RWPE2 (cell line): ENCODE measurements around the gene AMTN.
A peak's percentile ranks its signal among the peaks of the same experiment; 100 is the strongest.
"Not testable (repeated sequence)": the region's sequence is repeated elsewhere in the genome, so short reads cannot be mapped to it uniquely, and the experiment has no call there.

Source experiments
- ATAC-seq: fragments of 200-7000 bp; cut with Tn5 transposase; 3 replicates; pipeline ENCODE4 v1.9.1; 2021; ENCODE audit warnings: low read depth
- DNase-seq: peaks from one replicate; pipeline ENCODE4 v3.0.0-alpha.2; 2020; ENCODE audit warnings: low spot score
- H3K27ac ChIP-seq: fragments of 450-650 bp; 2 replicates; pipeline ENCODE4 v1.5.1; 2017; ENCODE audit warnings: mild to moderate bottlenecking; ENCODE audit not compliant: poor library complexity, severe bottlenecking
- H3K27me3 ChIP-seq: fragments of 250-450 bp; sonication (Bioruptor Pico); 2 replicates; pipeline ENCODE4 v1.5.1; 2021; ENCODE audit warnings: mild to moderate bottlenecking, moderate library complexity; ENCODE audit not compliant: insufficient read depth, poor library complexity, severe bottlenecking
- H3K36me3 ChIP-seq: fragments of 250-450 bp; sonication (Bioruptor Pico); 2 replicates; pipeline ENCODE4 v1.5.1; 2020; ENCODE audit warnings: low read depth, mild to moderate bottlenecking, moderate library complexity
- H3K4me1 ChIP-seq: fragments of 250-450 bp; sonication (Bioruptor Pico); 2 replicates; pipeline ENCODE4 v1.5.1; 2021; ENCODE audit warnings: mild to moderate bottlenecking, moderate library complexity; ENCODE audit not compliant: insufficient read depth, poor library complexity, severe bottlenecking
- H3K4me3 ChIP-seq: fragments of 250-450 bp; sonication (Bioruptor Pico); 2 replicates; pipeline ENCODE4 v1.5.1; 2021; ENCODE audit warnings: mild to moderate bottlenecking, moderate library complexity; ENCODE audit not compliant: severe bottlenecking
- H3K9me3 ChIP-seq: fragments of 250-450 bp; sonication (Bioruptor Pico); 2 replicates; pipeline ENCODE4 v1.5.1; 2021; ENCODE audit warnings: mild to moderate bottlenecking, moderate library complexity; ENCODE audit not compliant: severe bottlenecking
- TF ChIP-seq, protein P1 (sequence below): fragments of 450-650 bp; IDR thresholded peaks from one replicate; pipeline ENCODE4 v1.5.1; 2017; ENCODE audit warnings: mild to moderate bottlenecking, moderate library complexity; ENCODE audit not compliant: poor library complexity, severe bottlenecking

AMTN gene

DNA sequence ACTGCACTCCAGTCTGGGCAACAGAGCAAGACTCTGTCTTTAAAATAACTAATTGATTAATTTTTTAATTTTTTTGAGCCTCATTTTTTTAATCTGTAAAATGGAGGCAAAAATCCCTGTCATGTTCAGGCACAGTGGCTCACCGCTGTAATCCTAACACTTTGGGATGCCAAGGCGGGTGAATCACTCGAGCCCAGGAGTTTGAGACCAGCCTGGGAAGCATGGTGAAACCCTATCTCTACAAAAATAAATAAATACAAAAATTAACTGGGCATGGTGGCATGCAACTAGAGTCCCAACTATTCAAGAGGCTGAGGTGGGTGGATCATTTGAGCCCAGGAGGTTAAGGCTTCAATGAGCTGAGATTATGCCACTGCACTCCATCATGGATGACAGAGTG lies 15.4 kb downstream of the AMTN start:
- TF ChIP-seq, protein P1, sequence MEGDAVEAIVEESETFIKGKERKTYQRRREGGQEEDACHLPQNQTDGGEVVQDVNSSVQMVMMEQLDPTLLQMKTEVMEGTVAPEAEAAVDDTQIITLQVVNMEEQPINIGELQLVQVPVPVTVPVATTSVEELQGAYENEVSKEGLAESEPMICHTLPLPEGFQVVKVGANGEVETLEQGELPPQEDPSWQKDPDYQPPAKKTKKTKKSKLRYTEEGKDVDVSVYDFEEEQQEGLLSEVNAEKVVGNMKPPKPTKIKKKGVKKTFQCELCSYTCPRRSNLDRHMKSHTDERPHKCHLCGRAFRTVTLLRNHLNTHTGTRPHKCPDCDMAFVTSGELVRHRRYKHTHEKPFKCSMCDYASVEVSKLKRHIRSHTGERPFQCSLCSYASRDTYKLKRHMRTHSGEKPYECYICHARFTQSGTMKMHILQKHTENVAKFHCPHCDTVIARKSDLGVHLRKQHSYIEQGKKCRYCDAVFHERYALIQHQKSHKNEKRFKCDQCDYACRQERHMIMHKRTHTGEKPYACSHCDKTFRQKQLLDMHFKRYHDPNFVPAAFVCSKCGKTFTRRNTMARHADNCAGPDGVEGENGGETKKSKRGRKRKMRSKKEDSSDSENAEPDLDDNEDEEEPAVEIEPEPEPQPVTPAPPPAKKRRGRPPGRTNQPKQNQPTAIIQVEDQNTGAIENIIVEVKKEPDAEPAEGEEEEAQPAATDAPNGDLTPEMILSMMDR, result no peak
- no peak for DNase-seq
- Histone ChIP-seq H3K36me3 (no peaks in the 10 kb centered on the region), H3K27ac (no peak overlapping the region), H3K9me3 (no peaks in the 10 kb centered on the region), H3K27me3 (no peaks in the 10 kb centered on the region), H3K4me3 (no peak overlapping the region), H3K4me1 (no peaks in the 10 kb centered on the region)
- ATAC-seq, result no peak

DNA sequence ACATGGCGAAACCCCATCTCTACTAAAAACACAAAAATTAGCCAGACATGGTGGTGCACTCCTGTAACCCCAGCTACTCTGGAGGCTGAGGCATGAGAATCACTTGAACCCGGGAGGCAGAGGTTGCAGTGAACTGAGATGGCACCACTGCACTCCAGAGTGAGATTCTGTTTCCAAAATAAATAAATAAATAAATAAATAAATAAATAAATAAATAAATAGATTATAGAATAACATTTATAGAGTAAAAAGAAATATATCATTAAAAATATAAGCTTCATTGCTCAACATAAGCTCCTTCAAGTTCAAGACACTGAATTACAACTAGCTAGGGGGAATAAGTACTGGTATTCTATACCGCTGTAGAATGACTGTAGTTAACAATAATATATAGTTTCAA lies 16.5 kb downstream of the AMTN start:
- not testable (repeated sequence) for DNase-seq, H3K4me1 ChIP-seq, H3K9me3 ChIP-seq, H3K27ac ChIP-seq, H3K4me3 ChIP-seq, H3K36me3 ChIP-seq, ATAC-seq, H3K27me3 ChIP-seq

DNA sequence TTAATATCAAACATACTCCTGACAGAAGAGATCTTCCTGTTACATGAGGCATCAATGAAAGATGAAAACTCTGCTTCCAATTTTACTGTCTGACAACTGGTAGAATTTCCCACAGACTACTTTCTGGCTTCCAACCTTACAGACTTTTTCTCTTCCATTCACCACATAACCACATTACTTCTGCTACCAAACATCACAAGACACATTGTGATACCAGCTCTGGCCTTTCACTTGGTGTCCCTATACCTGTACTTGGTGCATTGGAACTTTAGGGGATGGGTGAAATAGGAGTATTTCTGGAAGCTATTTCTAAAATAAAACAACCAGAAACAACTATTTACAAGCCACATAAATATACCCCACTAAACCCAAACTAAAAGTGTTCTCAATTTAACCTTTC lies 20.5 kb downstream of the AMTN start:
- Histone ChIP-seq H3K27me3 (no peaks in the 10 kb centered on the region), H3K4me3 (no peak overlapping the region), H3K36me3 (no peaks in the 10 kb centered on the region), H3K9me3 (no peaks in the 10 kb centered on the region), H3K27ac (no peak overlapping the region), H3K4me1 (no peaks in the 10 kb centered on the region)
- ATAC-seq, result no peak
- no peak for DNase-seq
- TF ChIP-seq, protein P1, result no peak

DNA sequence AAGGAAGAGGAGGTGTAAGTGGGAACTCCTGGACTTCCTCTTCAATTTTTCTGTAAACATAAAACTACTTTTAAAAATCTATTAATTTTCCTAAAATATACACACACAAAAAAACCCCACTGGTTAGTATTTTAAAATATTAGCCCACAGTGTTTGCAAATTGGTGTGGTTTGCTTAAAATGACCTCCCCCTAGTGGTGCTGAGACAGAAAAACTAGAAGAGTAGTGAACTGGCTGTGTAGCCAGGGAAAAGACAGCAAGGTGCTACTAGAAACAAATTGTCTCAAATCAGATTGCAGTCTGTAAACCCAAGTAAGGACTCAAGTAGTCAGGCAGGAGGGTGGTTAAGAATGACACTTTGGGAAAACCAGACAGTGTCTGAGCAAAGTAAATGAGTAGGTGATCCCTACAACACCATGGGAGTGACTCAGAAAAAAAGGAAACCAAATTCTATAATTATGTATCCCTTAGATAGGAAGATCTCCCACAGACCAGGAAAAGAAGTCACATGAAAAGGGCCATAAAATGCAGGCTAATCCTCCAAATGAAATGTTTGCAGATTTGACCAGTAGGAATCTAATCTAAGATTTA lies 26.0 kb downstream of the AMTN start:
- H3K9me3 ChIP-seq, result no peaks in the 10 kb centered on the region
- no peaks in the 10 kb centered on the region for H3K27me3 ChIP-seq
- TF ChIP-seq, protein P1, result peak; percentile 82
- H3K4me3 ChIP-seq, result no peak overlapping the region
- H3K4me1 ChIP-seq, result peaks cover 4% of the 10 kb centered on the region
- DNase-seq, result no peak
- peak; percentile 65 for ATAC-seq
- no peaks in the 10 kb centered on the region for H3K36me3 ChIP-seq
- H3K27ac ChIP-seq, result no peak overlapping the region

DNA sequence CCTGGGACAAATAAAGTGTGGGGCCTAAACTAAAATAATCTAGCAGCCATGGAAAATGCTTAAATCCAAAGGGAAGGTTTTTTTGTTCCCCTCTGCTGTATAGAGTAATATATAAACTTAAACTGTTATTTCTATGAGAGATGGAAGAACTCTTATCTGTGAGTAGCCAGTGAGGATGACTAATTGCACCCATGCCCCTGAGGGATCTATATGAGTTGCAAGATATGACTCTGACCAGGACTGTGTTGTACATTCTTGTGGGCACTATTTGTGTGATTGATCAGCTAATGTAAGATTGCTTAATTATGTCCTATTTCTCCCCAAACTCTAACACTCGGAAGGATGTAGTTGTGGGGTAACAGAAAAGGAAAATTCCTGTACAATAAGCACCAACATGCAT lies 38.5 kb downstream of the AMTN start:
- ATAC-seq (peak; percentile 53; the same call in 1 of the 3 replicates), DNase-seq (no peak)
- TF ChIP-seq, protein P1, result no peak
- Histone ChIP-seq H3K27me3 (no peaks in the 10 kb centered on the region), H3K9me3 (no peaks in the 10 kb centered on the region), H3K36me3 (no peaks in the 10 kb centered on the region), H3K4me1 (no peaks in the 10 kb centered on the region), H3K4me3 (no peak overlapping the region), H3K27ac (no peak overlapping the region)
